NCI-H345 (cell line): ENCODE results near the gene PEBP1.
"Not testable (repeated sequence)": the region's sequence is repeated elsewhere in the genome, so short reads cannot be mapped to it uniquely, and the experiment has no call there.

Experiments
- DNase-seq: peaks from one replicate; lab custom pipeline; 2025; lab: John Stamatoyannopoulos, UW

The PEBP1 gene

DNA sequence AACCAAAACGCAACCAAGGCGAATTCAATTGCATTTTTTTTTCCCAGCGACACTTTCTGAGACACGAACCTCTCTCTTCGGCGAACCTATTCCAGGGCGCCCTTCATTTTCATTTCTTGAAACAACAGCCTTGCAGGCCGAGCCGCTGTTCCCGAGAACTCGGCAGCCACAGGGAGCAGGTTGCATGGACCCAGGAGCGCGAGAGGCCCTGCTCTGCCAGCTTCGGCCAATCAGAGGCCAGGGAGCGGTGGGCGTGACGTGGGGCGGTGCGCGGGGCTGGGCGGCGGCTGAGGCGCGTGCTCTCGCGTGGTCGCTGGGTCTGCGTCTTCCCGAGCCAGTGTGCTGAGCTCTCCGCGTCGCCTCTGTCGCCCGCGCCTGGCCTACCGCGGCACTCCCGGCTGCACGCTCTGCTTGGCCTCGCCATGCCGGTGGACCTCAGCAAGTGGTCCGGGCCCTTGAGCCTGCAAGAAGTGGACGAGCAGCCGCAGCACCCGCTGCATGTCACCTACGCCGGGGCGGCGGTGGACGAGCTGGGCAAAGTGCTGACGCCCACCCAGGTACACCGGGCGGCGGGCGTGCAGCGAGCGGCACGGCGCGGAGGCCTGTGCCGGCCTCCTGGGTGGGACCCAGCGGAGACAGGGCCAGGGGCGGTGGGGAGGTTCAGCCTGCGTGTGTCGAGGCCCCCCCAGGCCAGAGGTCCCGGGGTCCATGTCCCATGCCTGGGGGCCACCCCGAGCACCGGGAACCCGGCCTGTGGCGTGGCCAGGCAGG, at the start of gene PEBP1:
Gene PEBP1 (plus strand): TSS at position 337 of the 771 bp plus-strand sequence. CDS start 86 bp downstream, at position 423.
- peak; percentile 30 for DNase-seq

DNA sequence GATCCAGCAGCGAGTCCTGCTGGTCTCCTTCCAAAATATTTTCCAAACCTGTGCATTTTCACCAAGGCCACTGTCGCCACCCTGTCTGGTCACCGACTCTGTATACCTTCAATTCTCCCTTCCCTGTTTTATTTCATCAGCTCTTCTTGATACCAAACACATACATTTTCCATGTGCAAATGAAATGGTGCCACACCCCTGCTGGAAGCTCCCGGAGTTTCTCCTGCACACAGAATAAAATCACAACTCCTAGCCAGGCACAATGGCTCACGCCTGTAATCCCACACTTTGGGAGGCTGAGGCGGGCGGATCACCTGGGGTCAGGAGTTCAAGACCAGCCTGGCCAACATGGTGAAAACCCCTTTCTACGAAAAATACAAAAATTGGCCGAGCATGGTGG, 46.1 kb upstream of the PEBP1 start:
- no peak for DNase-seq

DNA sequence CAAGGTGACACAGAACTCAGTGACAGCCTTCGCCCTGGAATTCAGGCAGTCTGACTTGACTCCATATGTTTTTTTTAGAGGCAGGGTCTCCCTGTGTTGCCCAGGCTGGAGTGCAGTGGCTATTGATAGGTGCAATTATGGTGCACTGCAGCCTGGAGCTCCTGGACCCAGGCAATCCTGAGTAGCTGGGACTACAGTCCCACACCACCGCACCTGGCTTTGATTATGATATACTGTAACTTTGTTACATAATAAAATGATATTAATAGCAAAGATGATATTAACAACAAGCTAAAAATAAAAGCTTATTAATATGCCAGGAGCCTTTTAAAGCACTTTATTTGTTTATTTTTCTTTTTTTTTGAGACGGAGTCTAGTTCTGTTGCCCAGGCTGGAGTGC, 41.9 kb upstream of the PEBP1 start:
- no peak for DNase-seq

DNA sequence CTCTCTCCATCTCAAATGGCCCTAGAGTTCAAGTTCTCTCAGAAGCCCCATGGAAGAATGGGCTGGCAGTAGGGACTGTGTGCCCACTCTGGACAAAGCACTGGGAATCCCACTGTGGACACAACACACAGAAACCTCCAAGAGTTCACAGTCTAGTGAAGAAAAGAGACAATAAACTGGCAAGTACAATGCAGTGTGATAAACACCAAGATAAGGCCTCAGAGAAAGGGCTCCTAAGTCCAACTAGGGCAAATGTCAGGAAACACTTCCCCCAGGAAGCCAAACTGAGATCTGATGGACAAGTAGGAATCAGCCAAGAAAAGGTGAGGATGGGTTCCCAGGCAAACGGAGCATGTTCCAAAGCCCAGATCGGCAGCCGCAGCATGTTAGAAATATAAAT, 37.5 kb upstream of the PEBP1 start:
- peak; percentile 2 for DNase-seq

DNA sequence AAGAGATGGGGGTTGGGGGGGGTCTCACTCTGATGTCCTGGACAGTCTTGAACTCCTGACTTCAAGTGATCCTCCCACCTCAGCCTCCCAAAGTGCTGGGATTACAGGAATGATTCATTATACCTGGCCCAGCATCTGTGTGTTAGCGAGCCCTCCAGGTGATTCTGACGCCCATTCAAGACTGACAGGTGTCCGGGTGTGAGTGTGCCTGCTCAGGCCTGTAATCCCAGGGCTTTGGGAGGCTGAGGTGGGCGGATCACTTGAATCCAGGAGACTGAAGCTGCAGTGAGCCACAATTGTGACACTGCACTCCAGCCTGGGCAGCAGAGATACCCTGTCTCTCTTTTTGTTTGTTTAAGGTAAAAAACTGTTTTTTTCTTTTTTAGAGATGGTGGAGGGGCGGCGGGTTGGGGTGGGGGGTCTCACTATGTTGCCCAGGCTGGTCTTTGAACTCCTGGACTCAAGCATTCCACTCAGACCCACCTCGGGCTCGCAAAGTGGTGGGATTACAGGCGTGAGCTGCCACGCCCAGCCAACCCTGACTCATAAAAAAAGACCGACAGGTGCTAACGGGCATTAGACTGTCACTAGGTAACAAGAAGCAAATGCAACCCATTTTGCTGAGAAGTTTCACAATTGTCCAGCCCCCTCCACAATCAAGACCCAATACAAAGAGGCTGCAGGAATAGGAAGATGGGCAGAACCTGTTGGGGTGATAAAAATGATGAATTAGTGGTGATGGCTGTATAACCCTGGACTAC, 36.8 kb upstream of the PEBP1 start:
- peak; percentile 76 for DNase-seq

DNA sequence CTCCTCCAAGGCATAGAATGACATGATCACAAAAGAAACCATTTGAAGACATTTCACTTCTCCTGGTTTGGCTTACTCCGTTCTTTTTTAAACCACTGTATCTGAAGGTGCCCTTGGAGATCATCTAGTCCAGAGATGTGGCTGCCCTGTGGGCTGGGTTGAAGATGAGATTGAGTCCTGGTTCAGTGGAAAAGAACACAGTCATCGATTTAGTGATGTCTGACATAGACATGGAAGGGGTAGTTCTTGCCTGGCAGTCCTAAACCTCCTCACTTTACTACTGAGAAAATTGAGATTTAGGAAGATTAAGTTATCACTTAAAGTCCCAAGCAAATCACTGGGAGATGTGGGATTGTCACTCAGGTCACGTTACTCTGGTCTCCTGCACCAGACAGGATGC, 34.9 kb upstream of the PEBP1 start:
- DNase-seq, result no peak

DNA sequence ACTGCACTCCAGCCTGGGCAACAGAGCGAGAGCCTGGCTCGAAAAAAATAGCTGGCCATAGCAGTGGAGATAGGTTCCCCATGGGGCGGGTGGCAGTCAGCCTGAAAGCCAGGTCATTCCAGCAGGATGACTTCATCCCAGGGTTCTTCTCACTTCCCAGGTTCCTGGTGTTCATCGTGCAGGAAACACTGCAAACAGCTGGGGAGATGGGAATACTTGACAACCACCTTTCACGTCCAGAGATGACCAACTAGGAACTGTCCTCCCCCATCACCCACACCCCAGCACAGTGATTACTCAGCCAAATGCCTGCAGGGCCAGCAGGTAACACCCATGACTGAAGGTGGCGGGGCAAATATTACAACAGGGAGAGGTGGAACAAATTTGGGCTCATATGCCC, 33.9 kb upstream of the PEBP1 start:
- DNase-seq, result no peak

DNA sequence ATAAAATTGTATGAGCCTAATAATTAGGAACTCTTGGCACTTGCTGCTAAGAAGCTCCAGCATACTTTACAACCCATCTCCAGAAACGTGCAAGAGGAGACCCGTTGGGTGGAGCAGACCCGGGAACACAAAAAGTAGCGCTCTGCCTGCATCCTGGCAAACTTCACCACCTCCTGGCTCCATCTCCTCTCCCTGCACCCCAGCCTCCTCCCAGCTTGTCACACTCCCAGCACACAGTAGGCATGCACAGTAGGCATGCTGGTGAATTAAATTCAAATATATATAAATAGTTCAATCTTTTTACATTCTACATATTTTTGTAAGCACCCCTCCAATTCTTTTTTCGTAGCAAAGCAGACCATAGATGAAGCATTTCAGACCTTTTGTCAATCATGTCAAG, 33.3 kb upstream of the PEBP1 start:
- no peak for DNase-seq

DNA sequence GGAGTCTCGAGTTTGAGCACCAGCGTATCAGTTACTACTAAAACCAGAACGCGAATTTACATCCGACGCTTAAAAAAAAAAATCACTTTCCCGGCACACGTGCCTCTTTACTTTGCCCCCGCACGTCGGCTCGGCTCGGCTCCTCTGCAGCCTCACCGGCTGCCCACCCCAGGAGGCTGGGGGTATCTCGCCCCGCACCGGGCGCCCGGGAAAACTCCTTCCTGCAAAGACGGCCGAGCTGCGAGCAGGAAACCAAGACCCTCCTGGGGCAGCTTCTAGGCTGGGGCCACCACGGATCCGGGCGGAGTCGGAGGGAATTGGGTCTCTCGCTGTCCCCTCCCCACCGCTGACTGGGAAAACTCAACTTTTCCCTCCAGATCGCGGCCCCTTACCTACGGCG, 32.7 kb upstream of the PEBP1 start:
- peak; percentile 59 for DNase-seq

DNA sequence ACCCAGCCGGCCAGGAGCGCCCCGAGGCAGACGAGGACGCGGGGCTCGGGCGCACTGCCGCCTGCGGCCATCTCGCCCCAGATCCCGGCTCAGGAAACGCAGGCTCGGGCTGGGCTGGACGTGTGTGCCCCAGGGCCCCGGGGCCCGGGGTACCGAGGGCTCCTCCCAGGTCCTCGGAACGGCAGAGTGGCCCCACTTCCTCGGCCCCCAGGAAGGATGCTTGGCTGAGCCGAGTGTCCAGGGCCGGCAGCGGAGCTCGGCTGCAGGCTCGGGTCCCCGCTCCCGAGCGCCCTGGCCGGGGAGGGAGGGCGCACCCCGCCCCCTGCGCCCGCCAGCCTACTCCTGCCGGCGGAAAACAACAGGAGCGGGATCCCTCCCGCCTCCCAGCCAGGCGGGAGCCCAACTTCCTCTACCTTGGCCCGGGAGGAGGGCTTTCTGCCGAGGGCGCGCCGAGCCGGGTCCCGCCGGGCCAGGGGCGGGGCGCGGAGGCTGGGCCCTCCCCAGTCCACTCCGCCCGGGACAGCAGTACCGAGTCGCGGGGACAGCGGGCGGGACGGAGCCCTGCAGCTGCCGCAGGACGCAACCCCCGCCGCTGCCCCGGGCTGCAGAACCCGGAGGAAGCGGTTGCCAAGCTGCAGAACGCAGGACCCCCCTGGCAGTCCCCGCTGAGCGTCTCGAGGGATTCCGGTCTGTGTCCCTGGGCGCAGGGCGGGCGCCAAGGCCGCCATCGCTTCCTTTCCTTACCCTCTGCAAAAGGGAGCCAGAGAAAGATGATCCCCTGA, 32.1 kb upstream of the PEBP1 start, which contains the start of gene VSIG10:
Gene VSIG10 (minus strand): TSS at position 411 of the 782 bp plus-strand sequence. CDS start 340 bp downstream, at position 71.
- DNase-seq, result peak; percentile 84

DNA sequence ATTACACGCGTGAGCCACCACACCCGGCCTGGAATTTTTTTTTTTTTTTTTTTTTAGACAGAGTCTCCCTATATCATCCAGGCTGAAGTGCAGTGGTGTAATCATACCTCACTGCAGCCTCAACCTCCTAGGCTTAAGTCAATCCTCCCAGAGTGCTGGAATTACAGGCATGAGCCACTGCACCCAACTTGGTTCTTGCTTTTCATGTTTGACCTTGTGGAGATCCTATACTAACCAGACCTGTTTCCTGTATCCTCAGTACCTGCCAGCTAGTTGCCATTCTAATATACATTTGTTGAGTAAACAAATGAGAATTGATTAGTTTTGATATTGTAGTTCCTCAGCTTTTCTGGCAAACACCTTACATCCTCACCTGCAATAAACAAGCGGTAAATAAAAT, 28.9 kb upstream of the PEBP1 start:
- DNase-seq, result no peak

DNA sequence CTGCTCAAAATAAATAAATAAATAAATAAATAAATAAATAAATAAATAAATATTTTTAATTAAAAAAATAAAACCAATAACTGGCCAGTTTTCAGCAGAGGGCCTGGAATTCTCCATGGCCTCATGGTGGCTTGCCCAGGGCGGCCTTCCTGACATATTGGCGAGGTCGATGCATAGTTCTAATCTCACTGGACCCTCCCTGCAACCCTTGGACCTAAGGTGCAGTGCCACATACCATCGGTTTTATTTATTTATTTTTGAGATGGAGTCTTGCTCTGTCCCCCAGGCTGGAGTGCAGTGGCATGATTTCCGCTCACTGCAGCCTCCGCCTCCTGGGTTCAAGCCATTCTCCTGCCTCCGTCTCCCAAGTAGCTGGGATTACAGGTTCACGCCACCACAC, 28.2 kb upstream of the PEBP1 start:
- no peak for DNase-seq

DNA sequence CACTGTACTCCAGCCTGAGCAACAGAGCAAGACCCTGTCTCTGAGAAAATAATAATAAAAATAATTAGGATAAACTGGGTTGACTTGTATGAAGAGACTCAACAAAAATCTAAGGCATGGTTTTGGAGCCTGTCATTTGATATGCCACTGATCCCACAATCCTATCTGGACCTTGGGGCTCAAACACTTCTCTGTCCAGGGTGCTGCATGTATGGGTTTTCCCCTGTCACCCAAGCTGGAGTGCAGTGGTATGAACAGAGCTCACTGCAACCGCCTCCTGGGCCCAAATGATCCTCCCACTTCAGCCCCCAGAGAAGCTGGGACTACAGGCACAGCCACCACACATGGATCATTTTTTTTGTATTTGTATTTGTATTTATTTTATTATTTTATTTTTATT, 26.8 kb upstream of the PEBP1 start:
- no peak for DNase-seq

DNA sequence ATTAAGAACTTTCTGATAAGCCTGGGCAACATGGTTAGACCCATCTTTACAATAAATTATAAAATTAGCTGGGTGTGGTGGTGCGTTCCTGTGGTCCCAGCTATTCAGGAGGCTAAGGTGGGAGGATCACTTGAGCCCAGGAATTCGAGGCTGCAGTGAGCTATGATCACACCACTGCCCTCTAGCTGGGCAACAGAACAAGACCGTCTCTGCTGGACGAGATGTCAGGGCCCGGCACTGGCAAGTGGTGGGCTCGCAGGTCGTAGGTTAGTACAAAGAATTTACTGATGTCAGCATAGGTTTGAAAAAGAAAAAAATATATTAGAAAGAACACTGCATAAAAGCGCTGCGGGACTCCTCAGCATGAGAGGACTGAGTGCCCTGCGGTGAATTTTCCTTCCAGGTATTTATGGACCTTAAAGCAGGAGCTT, 16.5 kb upstream of the PEBP1 start:
- DNase-seq, result no peak

DNA sequence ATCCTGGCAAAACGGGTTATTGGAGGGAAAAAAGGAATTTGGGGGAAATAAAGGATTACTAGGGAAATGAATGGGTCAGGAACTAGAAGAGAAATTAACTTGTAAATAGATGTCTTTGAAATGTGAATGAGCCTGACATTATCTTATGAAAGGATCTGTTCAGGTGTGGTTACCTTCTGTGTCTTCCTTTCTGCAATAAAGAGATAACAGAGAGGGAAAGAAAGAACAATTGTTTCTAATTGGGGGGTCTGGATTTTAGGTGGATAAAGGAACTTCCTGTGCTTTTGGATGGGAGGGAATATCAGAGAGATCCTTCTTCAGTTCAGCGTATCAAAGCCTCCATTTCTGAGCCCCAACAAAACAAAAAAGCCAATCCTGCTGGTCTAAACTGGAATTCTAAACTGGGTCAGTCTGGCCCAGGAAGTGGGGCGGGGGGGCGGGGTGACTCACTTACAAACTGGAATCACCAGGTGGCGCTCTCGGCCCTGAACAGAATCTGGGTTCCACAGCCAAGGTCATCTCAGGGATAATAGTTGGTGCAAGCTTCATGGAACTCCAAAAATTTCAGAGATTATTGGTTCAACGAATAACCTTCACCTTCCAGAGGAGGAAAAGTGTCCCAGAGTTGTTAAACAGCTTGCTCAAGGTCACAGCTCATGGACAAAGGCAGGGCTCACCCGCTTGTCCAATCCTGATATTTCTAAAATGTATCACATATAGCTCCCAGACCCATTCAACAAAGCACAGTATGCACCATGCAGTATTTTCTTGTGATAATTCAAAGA, 15.2 kb upstream of the PEBP1 start:
- DNase-seq, result peak; percentile 62

DNA sequence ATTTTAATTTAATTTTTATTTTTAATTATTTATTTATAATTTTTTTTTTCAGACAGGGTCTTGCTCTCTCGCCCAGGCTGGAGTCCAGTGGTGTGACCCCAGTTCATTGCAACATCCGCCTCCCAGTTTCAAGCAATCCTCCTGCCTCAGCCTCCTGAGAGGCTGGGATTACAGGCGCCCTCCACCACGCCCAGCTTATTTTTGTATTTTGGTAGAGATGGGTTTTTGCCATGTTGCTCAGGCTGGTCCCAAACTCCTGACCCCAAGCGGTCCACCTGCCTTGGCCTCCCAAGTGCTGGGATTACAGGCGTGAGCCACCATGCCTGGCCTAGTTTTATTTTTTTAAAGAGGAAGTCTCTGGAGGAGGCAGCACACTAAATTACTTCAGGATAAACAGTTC, 13.7 kb upstream of the PEBP1 start:
- no peak for DNase-seq

DNA sequence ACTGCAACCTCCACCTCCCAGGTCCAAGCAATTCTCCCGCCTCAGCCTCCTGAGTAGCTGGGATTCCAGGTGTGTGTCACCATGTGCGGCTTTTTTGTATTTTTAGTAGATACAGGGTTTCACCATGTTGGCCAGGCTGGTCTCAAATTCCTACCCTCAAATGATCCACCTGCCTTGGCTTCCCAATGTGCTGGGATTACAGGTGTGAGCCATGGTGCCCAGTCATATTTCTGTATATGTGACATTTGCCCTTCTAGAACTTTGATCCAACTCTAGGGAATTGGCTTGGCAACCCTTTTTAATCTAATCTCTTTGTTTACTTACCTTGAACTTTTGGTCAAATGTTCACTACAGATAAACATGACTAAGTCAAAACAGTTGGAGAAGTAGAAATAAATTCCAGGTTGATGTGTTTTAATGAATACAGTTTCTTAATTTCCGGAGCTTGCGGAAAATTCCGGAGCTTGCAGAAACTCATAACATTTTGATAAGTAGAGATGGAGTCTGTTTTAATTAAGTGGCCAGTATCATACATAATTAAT, 11.5 kb upstream of the PEBP1 start:
- DNase-seq, result no peak

DNA sequence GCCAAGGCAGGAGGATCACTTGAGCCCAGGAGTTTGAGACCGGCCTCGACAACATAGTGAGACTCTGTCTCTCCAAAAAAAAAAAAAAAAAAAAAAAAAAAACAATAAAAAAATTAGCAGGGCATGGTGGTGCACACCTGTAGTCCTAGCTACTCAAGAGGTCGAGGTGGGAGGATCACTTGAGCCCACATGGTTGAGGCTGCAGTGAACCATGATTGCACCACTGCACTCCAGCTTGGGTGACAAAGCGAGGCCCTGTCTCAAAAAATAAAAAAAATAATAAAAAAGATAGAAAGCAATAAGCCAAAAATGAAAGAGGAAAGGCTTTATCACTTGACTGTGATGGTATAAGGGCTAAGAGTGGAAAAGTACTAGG, 10.2 kb upstream of the PEBP1 start:
- no peak for DNase-seq

DNA sequence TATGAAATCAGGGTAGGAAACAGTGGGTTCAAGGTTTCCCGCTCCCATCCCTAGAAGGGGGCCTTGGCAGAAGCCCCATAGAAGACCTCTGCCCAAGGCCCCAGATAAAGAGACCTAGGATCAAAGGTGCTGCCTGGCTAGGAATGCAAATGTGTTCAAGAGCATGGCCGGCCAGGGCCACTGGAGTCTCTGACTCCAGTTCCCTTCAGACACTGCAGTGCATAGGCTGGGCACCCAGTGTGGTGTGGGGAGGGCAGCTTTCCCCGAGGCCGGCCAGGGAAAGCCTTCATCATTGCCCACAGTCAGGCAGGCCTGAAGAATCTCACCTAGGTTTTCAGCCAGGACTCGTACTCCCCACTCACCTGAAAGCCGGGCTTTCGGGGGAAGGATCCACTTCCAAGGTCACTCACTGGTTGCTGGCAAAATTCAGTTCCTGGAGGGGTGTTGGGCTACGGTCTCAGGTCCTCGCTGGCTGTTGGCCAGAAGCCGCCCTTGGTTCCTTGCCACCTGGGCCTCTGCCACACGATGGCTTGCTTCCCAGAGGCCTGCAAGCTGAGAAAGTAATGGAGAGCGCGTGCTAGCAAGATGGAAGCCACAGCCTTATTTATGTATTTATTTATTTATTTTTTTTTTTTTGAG, 9.7 kb upstream of the PEBP1 start:
- DNase-seq, result no peak

DNA sequence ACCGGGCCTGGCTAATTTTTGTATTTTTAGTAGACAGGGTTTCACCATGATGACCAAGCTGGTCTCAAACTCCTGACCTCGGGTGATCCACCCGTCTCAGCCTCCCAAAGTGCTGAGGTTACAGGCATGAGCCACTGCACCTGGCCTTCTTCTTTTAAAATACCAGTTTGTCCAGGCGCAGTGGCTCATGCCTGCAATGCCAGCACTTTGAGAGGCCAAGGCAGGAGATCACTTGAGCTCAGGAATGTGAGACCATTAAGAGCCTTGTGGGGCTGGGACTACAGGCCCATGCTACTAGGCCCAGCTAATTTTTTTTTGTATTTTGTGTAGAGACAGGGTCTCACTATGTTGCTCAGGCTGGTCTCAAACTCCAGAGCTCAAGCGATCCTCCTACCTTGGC, 8.1 kb upstream of the PEBP1 start:
- no peak for DNase-seq

DNA sequence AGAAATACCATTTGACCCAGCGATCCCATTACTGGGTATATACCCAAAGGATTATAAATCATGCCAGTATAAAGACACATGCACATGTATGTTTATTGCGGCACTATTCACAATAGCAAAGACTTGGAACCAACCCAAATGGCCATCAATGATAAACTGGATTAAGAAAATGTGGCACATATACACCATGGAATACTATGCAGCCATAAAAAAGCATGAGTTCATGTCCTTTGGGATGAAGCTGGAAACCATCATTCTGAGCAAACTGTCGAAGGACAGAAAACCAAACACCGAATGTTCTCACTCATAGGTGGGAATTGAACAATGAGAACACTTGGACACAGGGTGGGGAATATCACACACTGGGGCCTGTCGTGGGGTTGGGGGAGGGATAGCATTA, 6.5 kb upstream of the PEBP1 start:
- not testable (repeated sequence) for DNase-seq
